Fibroblast of lung (primary cell): ENCODE results near the gene MTR.

ENCODE experiments used
- EZH2 ChIP-seq: IDR thresholded peaks from 2 replicates; pipeline ENCODE4 v1.5.1; 2012; ENCODE audit warnings: low read length, control low read depth, mild to moderate bottlenecking; ENCODE audit errors: missing control alignments
- TF ChIP-seq, protein P1 (sequence below), 2 donors: IDR thresholded peaks in 1 of 2; conservative IDR thresholded peaks in 1 of 2; 1 replicate in 1 of 2; 2 replicates in 1 of 2; pipeline ENCODE4 v1.5.1; 2011 to 2012; ENCODE audit warnings: low read length in 2 of 2, control low read depth in 1 of 2, inconsistent platforms in 1 of 2, low read depth in 1 of 2, mild to moderate bottlenecking in 1 of 2

GRCh38 chr1:236774926-236775325 lies 20.2 kb upstream of the MTR start:
- TF ChIP-seq, protein P1, sequence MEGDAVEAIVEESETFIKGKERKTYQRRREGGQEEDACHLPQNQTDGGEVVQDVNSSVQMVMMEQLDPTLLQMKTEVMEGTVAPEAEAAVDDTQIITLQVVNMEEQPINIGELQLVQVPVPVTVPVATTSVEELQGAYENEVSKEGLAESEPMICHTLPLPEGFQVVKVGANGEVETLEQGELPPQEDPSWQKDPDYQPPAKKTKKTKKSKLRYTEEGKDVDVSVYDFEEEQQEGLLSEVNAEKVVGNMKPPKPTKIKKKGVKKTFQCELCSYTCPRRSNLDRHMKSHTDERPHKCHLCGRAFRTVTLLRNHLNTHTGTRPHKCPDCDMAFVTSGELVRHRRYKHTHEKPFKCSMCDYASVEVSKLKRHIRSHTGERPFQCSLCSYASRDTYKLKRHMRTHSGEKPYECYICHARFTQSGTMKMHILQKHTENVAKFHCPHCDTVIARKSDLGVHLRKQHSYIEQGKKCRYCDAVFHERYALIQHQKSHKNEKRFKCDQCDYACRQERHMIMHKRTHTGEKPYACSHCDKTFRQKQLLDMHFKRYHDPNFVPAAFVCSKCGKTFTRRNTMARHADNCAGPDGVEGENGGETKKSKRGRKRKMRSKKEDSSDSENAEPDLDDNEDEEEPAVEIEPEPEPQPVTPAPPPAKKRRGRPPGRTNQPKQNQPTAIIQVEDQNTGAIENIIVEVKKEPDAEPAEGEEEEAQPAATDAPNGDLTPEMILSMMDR (conservative IDR thresholded peaks at IDR 0.05 in 1 of 2, IDR thresholded peaks at IDR 0.05 in 1 of 2; ENCODE audit: low read depth in 1 of 2, low read length in 2 of 2), result peak; percentile 40 to 45
- no peak for TF ChIP-seq EZH2
